H1 (cell line): ENCODE data around the gene WASL. TPM values are rescaled to one million over a fixed set of nuclear protein-coding genes. Genes with fewer than 3 reads are reported as not detected.

ENCODE experiments used
- CTCF ChIA-PET: fragments of 300-600 bp; sonication (Branson Sonifier 250); formaldehyde crosslinking; loops from one replicate; lab custom pipeline; 2021; ENCODE audit not compliant: partially characterized antibody; lab: Charles Lee
- POLR2A ChIA-PET: fragments of 300-600 bp; sonication (Branson Sonifier 250); formaldehyde crosslinking; loops from one replicate; lab custom pipeline; 2021; ENCODE audit warnings: inconsistent platforms; ENCODE audit not compliant: partially characterized antibody; lab: Charles Lee
- DNase-seq, 2 experiments: peaks; one replicate each; pipeline versions ENCODE4 v3.0.0 to v3.0.0-alpha.2; 2010 to 2022; ENCODE audit warnings: low spot score in 2 of 2, low read depth in 1 of 2, mixed read lengths in 1 of 2
- FAIRE-seq: peaks from 2 replicates; lab custom pipeline; 2011; peaks lifted over from hg19 to GRCh38; lab: Jason Lieb, UNC
- H2AFZ ChIP-seq: 2 replicates; pipeline ENCODE4 v1.8.1; 2012; ENCODE audit warnings: low read length, inconsistent platforms
- H2AK5ac ChIP-seq: 2 replicates; pipeline ENCODE4 v1.6.1; 2013; ENCODE audit warnings: low read depth, low read length
- H2BK120ac ChIP-seq: replicated peaks from 2 replicates; pipeline ENCODE3; 2013; ENCODE audit warnings: low read depth, low read length, inconsistent platforms
- H2BK12ac ChIP-seq: 2 replicates; pipeline ENCODE4 v1.6.1; 2013; ENCODE audit warnings: low read depth, low read length
- H2BK15ac ChIP-seq: 2 replicates; pipeline ENCODE4 v1.6.1; 2013; ENCODE audit warnings: low read length
- H2BK20ac ChIP-seq: 2 replicates; pipeline ENCODE4 v1.6.1; 2013; ENCODE audit warnings: low read length
- H2BK5ac ChIP-seq: 2 replicates; pipeline ENCODE4 v1.6.1; 2013; ENCODE audit warnings: low read depth, low read length
- H3K14ac ChIP-seq: 2 replicates; pipeline ENCODE4 v1.6.1; 2013; ENCODE audit warnings: inconsistent platforms; ENCODE audit not compliant: insufficient read length
- H3K18ac ChIP-seq: 2 replicates; pipeline ENCODE4 v1.6.1; 2013; ENCODE audit warnings: low read length; ENCODE audit errors: extremely low read depth
- H3K23ac ChIP-seq: 2 replicates; pipeline ENCODE4 v1.6.1; 2013; ENCODE audit warnings: inconsistent platforms; ENCODE audit not compliant: insufficient read length
- H3K23me2 ChIP-seq: 2 replicates; pipeline ENCODE4 v1.6.1; 2013; ENCODE audit warnings: low read depth, low read length
- H3K27ac ChIP-seq: 2 replicates; pipeline ENCODE4 v1.6.1; 2011; ENCODE audit warnings: low read depth, low read length, inconsistent platforms
- H3K27me3 ChIP-seq, 4 experiments: replicated peaks in 1 of 4; 1 replicate in 1 of 4; 2 replicates in 3 of 4; pipeline versions ENCODE4 v1.6.1 to v1.8.1; 2011 to 2013; ENCODE audit warnings: low read length in 3 of 4, mild to moderate bottlenecking in 3 of 4, inconsistent platforms in 2 of 4, mixed read lengths in 2 of 4, moderate library complexity in 1 of 4; ENCODE audit not compliant: control insufficient read depth in 3 of 4, insufficient read depth in 3 of 4; ENCODE audit errors: extremely low read depth in 1 of 4
- H3K36me3 ChIP-seq, 4 experiments: 2 replicates each; pipeline versions ENCODE4 v1.6.1 to v1.8.1; 2011 to 2013; ENCODE audit warnings: mild to moderate bottlenecking in 4 of 4, low read length in 3 of 4, moderate library complexity in 2 of 4, control low read depth in 1 of 4, inconsistent platforms in 1 of 4; ENCODE audit not compliant: insufficient read depth in 4 of 4, control insufficient read depth in 2 of 4
- H3K4ac ChIP-seq: replicated peaks from 2 replicates; pipeline ENCODE3; 2013; ENCODE audit warnings: low read length, low read depth, mixed read lengths, inconsistent platforms; ENCODE audit not compliant: insufficient read length
- H3K4me1 ChIP-seq, 4 experiments: replicated peaks in 1 of 4; 1 replicate in 1 of 4; 2 replicates in 3 of 4; pipeline versions ENCODE4 v1.6.1 to v1.8.1; 2011 to 2013; ENCODE audit warnings: low read length in 3 of 4, inconsistent platforms in 2 of 4, mixed read lengths in 1 of 4; ENCODE audit not compliant: insufficient read depth in 4 of 4, control insufficient read depth in 3 of 4
- H3K4me2 ChIP-seq, 2 experiments: 2 replicates each; pipeline versions ENCODE4 v1.6.1 to v1.8.1; 2011 to 2013; ENCODE audit warnings: low read depth in 2 of 2, low read length in 2 of 2, control low read depth in 1 of 2, inconsistent platforms in 1 of 2, mild to moderate bottlenecking in 1 of 2; ENCODE audit not compliant: insufficient read depth in 1 of 2
- H3K4me3 ChIP-seq, 4 experiments: fragments of 200-600, 300-600 bp in 1 of 4; sonication (generic), shearing (Covaris generic), sonication (Bioruptor Twin) in 1 of 4; 2 replicates each; pipeline versions ENCODE4 v1.5.1 to v1.8.1; 2011 to 2016; ENCODE audit warnings: low read length in 4 of 4, low read depth in 3 of 4, control low read depth in 2 of 4, inconsistent platforms in 2 of 4, mild to moderate bottlenecking in 2 of 4, mixed read lengths in 1 of 4, moderate library complexity in 1 of 4; ENCODE audit not compliant: insufficient read depth in 2 of 4; ENCODE audit errors: extremely low read depth in 1 of 4
- H3K56ac ChIP-seq: replicated peaks from 2 replicates; pipeline ENCODE3; 2013; ENCODE audit warnings: low read depth, mild to moderate bottlenecking, mixed read lengths, low read length, inconsistent platforms; ENCODE audit not compliant: insufficient read length
- H3K79me1 ChIP-seq: 2 replicates; pipeline ENCODE4 v1.6.1; 2013; ENCODE audit warnings: low read depth, low read length, control low read depth
- H3K79me2 ChIP-seq, 2 experiments: 2 replicates each; pipeline versions ENCODE4 v1.6.1 to v1.8.1; 2012 to 2013; ENCODE audit warnings: low read length in 2 of 2, mild to moderate bottlenecking in 2 of 2, inconsistent platforms in 1 of 2; ENCODE audit not compliant: insufficient read depth in 2 of 2, control insufficient read depth in 1 of 2
- H3K9ac ChIP-seq, 4 experiments: replicated peaks in 1 of 4; 1 replicate in 1 of 4; 2 replicates in 3 of 4; pipeline versions ENCODE4 v1.6.1 to v1.8.1; 2011 to 2013; ENCODE audit warnings: low read depth in 3 of 4, low read length in 3 of 4, control low read depth in 2 of 4, mild to moderate bottlenecking in 2 of 4, moderate library complexity in 2 of 4, inconsistent platforms in 1 of 4; ENCODE audit errors: extremely low read depth in 1 of 4
- H3K9me3 ChIP-seq, 2 experiments: 2 replicates each; pipeline versions ENCODE4 v1.6.1 to v1.8.1; 2012 to 2013; ENCODE audit warnings: mild to moderate bottlenecking in 2 of 2, moderate library complexity in 2 of 2, control low read depth in 1 of 2, inconsistent platforms in 1 of 2, low read depth in 1 of 2, low read length in 1 of 2, mixed read lengths in 1 of 2; ENCODE audit not compliant: insufficient read depth in 2 of 2
- H4K20me1 ChIP-seq, 2 experiments: replicated peaks in 1 of 2; 2 replicates each; pipeline versions ENCODE3 to v1.8.1; 2011 to 2013; ENCODE audit warnings: inconsistent platforms in 2 of 2, low read length in 2 of 2, mild to moderate bottlenecking in 1 of 2; ENCODE audit not compliant: insufficient read depth in 2 of 2, control insufficient read depth in 1 of 2
- H4K5ac ChIP-seq: 2 replicates; pipeline ENCODE4 v1.6.1; 2013; ENCODE audit warnings: low read length, low read depth, mixed read lengths, inconsistent platforms; ENCODE audit not compliant: insufficient read length
- H4K8ac ChIP-seq: 2 replicates; pipeline ENCODE4 v1.8.0; 2013; ENCODE audit warnings: mild to moderate bottlenecking, moderate library complexity, low read length, inconsistent platforms; ENCODE audit not compliant: insufficient read depth; ENCODE audit errors: extremely low read depth
- H4K91ac ChIP-seq: replicated peaks from 2 replicates; pipeline ENCODE3; 2013; ENCODE audit warnings: low read length, mixed read lengths, inconsistent platforms; ENCODE audit not compliant: insufficient read length
- PHF8 ChIP-seq: fragments of 200-600 bp; sonication (generic); conservative IDR thresholded peaks from 2 replicates; pipeline ENCODE4 v1.7.1; 2012; ENCODE audit warnings: low read depth, mild to moderate bottlenecking, inconsistent platforms, low read length, moderate library complexity
- POLR2A ChIP-seq, 2 experiments: IDR thresholded peaks; 1 replicate in 1 of 2; 2 replicates in 1 of 2; pipeline ENCODE4 v1.6.1; 2011; ENCODE audit warnings: low read depth in 2 of 2, low read length in 2 of 2, mild to moderate bottlenecking in 2 of 2; ENCODE audit errors: control extremely low read depth in 1 of 2
- RBBP5 ChIP-seq: IDR thresholded peaks from 2 replicates; pipeline ENCODE4 v1.7.1; 2012; ENCODE audit warnings: low read depth, mild to moderate bottlenecking, inconsistent platforms, low read length, moderate library complexity, borderline replicate concordance
- SAP30 ChIP-seq: fragments of 300-600 bp; sonication (generic); IDR thresholded peaks from 2 replicates; pipeline ENCODE4 v1.7.1; 2012; ENCODE audit warnings: low read length, moderate library complexity, mild to moderate bottlenecking, inconsistent platforms; ENCODE audit not compliant: insufficient read depth, insufficient replicate concordance
- WGBS, 2 experiments: shearing (Covaris generic) in 1 of 2; methylation state at CpG; one replicate each; pipeline versions ENCODE4 v1.1.6 to v1.1.7; 2013 to 2015; ENCODE audit warnings: low lambda C conversion rate in 2 of 2, mixed read lengths in 2 of 2, inconsistent platforms in 1 of 2, low coverage in 1 of 2, missing lambda C conversion rate in 1 of 2; ENCODE audit not compliant: insufficient replicate concordance in 2 of 2, insufficient coverage in 1 of 2, insufficient read length in 1 of 2; ENCODE audit errors: extremely low coverage in 1 of 2, missing lambda C conversion rate in 1 of 2; 5-methylcytosine and 5-hydroxymethylcytosine counted together
- polyA plus RNA-seq, 7 experiments: library from polyadenylated mRNA; depleted of rRNA in 3 of 7; stranded (reverse) in 5 of 7; unstranded in 2 of 7; fragments of >200 nt in 5 of 7; fragments of 200-250 nt in 2 of 7; gene quantifications; 1 replicate in 5 of 7; 2 replicates in 1 of 7; 4 replicates in 1 of 7; pipeline versions ENCODE4 v1.2.1 to v1.2.3, GENCODE V29; 2011 to 2013; ENCODE audit warnings: missing spikeins in 2 of 7, mixed read lengths in 2 of 7
- total RNA-seq: library from RNA; stranded (reverse); fragmentation: NEBNext Ultra II Directional; extraction: Animal tissue kit (Norgen Biotek cat#: 25700); gene quantifications from 2 replicates; pipeline ENCODE4 v1.2.1, GENCODE V29; 2021

The WASL gene
- total and polyA plus RNA-seq, 2 of the 8 experiments (the other 6 are each of a cell fraction or from before 2014, with no cell fraction given): 7.7 to 38.9 TPM

DNA sequence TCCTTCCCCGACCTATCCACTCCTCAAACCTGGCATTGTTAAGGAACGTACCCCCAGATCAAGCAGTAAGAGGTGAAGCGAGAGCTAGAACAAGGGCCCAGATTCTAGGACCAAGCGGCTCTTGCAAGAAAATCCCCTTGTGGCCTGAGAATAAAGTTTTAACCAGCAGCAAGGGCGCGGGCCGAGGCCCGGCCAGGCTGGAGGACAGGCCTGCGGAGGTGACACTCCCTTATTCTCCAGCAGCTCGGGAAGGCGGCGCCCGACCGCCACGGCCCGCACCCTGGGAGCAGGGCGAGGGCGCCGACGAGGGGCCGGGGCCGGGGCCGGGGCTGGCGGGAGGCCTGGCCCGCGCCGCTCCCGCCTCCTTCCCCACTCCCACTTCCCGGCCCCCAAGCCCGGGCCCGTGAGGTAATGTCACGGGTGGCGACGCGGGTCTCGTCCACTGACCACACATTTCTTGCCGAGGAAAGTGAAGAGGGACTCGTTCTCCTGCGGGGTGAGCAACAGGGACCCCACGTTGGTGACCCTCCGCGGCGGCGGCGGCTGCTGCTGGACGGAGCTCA lies 551 bp downstream of the WASL start:
- H2AFZ ChIP-seq: peak overlapping the region; percentile 23; the same call in 1 of the 2 replicates
- POLR2A ChIA-PET: interaction anchor here (0.5 to 2.1 kb wide), 32 partner anchors 9 to 685 kb away, joined by 3 to 19 read pairs (median 4); no protein-coding TSS in a partner anchor
- H3K27me3 ChIP-seq: no peaks in the 10 kb centered on the region
- no peaks in the 10 kb centered on the region for H3K9me3 ChIP-seq
- no peak overlapping the region for H2BK15ac ChIP-seq
- peak overlapping the region; percentile 80 for H2BK120ac ChIP-seq
- 1% methylated on average over 38 of the region's 46 CpGs; no CpG with 5 or more reads in 1 of the 2 experiments for WGBS, 2 experiments
- peak overlapping the region; percentile 95 for H3K18ac ChIP-seq
- H3K79me2 ChIP-seq: peaks cover 36 to 75% of the 10 kb centered on the region in 2 experiments; a peak in 3 of 4 replicates
- CTCF ChIA-PET: interaction anchor here (0.7 to 3.7 kb wide), 12 partner anchors 13 to 117 kb away, joined by 3 to 10 read pairs (median 4); no protein-coding TSS in a partner anchor
- H3K56ac ChIP-seq: peak overlapping the region; percentile 97
- H4K8ac ChIP-seq: peak overlapping the region; percentile 93
- peaks cover 0 to 23% (median 2%) of the 10 kb centered on the region in 4 experiments; a peak in 3 of 7 replicates for H3K4me1 ChIP-seq
- peak overlapping the region; percentile 69 to 93 for H3K4me2 ChIP-seq
- peak overlapping the region; percentile 89; the same call in 1 of the 2 replicates for H3K27ac ChIP-seq
- peak overlapping the region; percentile 95 to 99 (median 97) for H3K4me3 ChIP-seq
- TF ChIP-seq PHF8: no peak
- peak; percentile 20 for TF ChIP-seq SAP30
- peak in 1 of 2 experiments; percentile 50; a peak in 1 of 3 replicates for TF ChIP-seq POLR2A (IDR thresholded peaks at IDR 0.05; ENCODE audit: control extremely low read depth in 1 of 2, low read depth in 2 of 2, low read length in 2 of 2)
- TF ChIP-seq RBBP5: peak; percentile 31; the same call in 1 of the 2 replicates
- H3K4ac ChIP-seq: peak overlapping the region; percentile 64
- H2BK20ac ChIP-seq: no peak overlapping the region
- H4K5ac ChIP-seq: peak overlapping the region; percentile 99
- H3K36me3 ChIP-seq: no peaks in the 10 kb centered on the region
- H3K14ac ChIP-seq: no peak overlapping the region
- no peak overlapping the region for H2AK5ac ChIP-seq
- DNase-seq: peak in 1 of 2 experiments; percentile 52
- H4K20me1 ChIP-seq: peaks cover 4 to 8% of the 10 kb centered on the region in 2 experiments
- peak overlapping the region; percentile 32; the same call in 1 of the 2 replicates for H2BK12ac ChIP-seq
- peak overlapping the region; percentile 93 for H4K91ac ChIP-seq
- no peak for FAIRE-seq
- no peaks in the 10 kb centered on the region; the same call in 1 of the 2 replicates for H3K79me1 ChIP-seq
- peak overlapping the region; percentile 87 to 98 (median 93) for H3K9ac ChIP-seq
- peak overlapping the region; percentile 97 for H2BK5ac ChIP-seq
- peaks cover 9% of the 10 kb centered on the region for H3K23me2 ChIP-seq
- no peak overlapping the region for H3K23ac ChIP-seq
